ENCODE measurements around the gene OCIAD2.

- TF ChIP-seq SUZ12 (IDR thresholded peaks at IDR 0.05) (no peak), SP1 (IDR thresholded peaks at IDR 0.05) (no peak), FOXM1 (IDR thresholded peaks at IDR 0.05; ENCODE audit: borderline replicate concordance) (no peak), ELF4 (IDR thresholded peaks at IDR 0.05) (no peak), TARDBP (IDR thresholded peaks at IDR 0.05) (no peak), BHLHE40 (IDR thresholded peaks at IDR 0.05; ENCODE audit: borderline replicate concordance) (no peak), ZNF384 (IDR thresholded peaks at IDR 0.05) (no peak), FOXK2 (IDR thresholded peaks at IDR 0.05) (no peak), LEF1 (IDR thresholded peaks at IDR 0.05; ENCODE audit: borderline replicate concordance) (no peak), HDGF (IDR thresholded peaks at IDR 0.05; ENCODE audit: borderline replicate concordance) (no peak), ARNT (IDR thresholded peaks at IDR 0.05) (no peak)
These were observed 2.5 kb downstream of the OCIAD2 start for GRCh38 chr4:48904101-48904500.
